DND-41 (cell line): ENCODE results near the gene TBC1D8.

ENCODE experiments used
- ATAC-seq: fragments of 200-7000 bp; cut with Tn5 transposase; 3 replicates; pipeline ENCODE4 v1.9.1; 2021; ENCODE audit warnings: low read depth; ENCODE audit not compliant: insufficient read depth
- DNase-seq: peaks from one replicate; pipeline ENCODE4 v3.0.0-alpha.2; 2020
- H2AFZ ChIP-seq: 2 replicates; pipeline ENCODE4 v1.6.0; 2012; ENCODE audit warnings: low read depth, low read length
- H3K27ac ChIP-seq: 2 replicates; pipeline ENCODE4 v1.5.1; 2012; ENCODE audit warnings: low read length, inconsistent platforms
- H3K27me3 ChIP-seq: fragments of 200-600 bp; sonication (generic); 2 replicates; pipeline ENCODE4 v1.6.0; 2012; ENCODE audit warnings: low read length, mild to moderate bottlenecking, inconsistent platforms; ENCODE audit not compliant: insufficient read depth, poor library complexity
- H3K36me3 ChIP-seq: 2 replicates; pipeline ENCODE4 v1.5.1; 2012; ENCODE audit warnings: low read length, inconsistent platforms; ENCODE audit not compliant: insufficient read depth
- H3K4me1 ChIP-seq: 2 replicates; pipeline ENCODE4 v1.5.1; 2012; ENCODE audit warnings: mild to moderate bottlenecking, low read length; ENCODE audit not compliant: insufficient read depth
- H3K4me2 ChIP-seq: 2 replicates; pipeline ENCODE4 v1.6.0; 2012; ENCODE audit warnings: mild to moderate bottlenecking, moderate library complexity, low read length, inconsistent platforms; ENCODE audit not compliant: insufficient read depth
- H3K4me3 ChIP-seq, 2 experiments: fragments of 200-600 bp in 1 of 2; shearing (Covaris generic) in 1 of 2; 2 replicates each; pipeline ENCODE4 v1.5.1; 2012 to 2016; ENCODE audit warnings: inconsistent platforms in 2 of 2, low read length in 2 of 2, mild to moderate bottlenecking in 2 of 2, low read depth in 1 of 2, moderate library complexity in 1 of 2
- H3K79me2 ChIP-seq: 2 replicates; pipeline ENCODE4 v1.6.0; 2012; ENCODE audit warnings: low read length, inconsistent platforms; ENCODE audit not compliant: insufficient read depth
- H3K9ac ChIP-seq: 2 replicates; pipeline ENCODE4 v1.6.0; 2012; ENCODE audit warnings: low read depth, mild to moderate bottlenecking, inconsistent platforms, low read length, moderate library complexity
- H3K9me3 ChIP-seq: 2 replicates; pipeline ENCODE4 v1.5.1; 2012; ENCODE audit warnings: low read length, moderate library complexity, mild to moderate bottlenecking, inconsistent platforms; ENCODE audit not compliant: insufficient read depth, severe bottlenecking
- H4K20me1 ChIP-seq: 2 replicates; pipeline ENCODE4 v1.6.0; 2012; ENCODE audit warnings: low read length; ENCODE audit not compliant: insufficient read depth
- CTCF ChIP-seq: IDR thresholded peaks from 2 replicates; pipeline ENCODE4 v1.5.1; 2012; ENCODE audit warnings: borderline replicate concordance, low read length, moderate library complexity, mild to moderate bottlenecking; ENCODE audit not compliant: poor library complexity, severe bottlenecking; ENCODE audit errors: extremely low read depth
- EZH2 ChIP-seq: IDR thresholded peaks from 3 replicates; pipeline ENCODE4 v1.6.1; 2012; ENCODE audit warnings: borderline replicate concordance, low read depth, mild to moderate bottlenecking, moderate library complexity, low read length, inconsistent platforms; ENCODE audit not compliant: severe bottlenecking

The TBC1D8 gene

GRCh38 chr2:101058386-101058785 lies 92.8 kb downstream of the TBC1D8 start:
- Histone ChIP-seq H4K20me1 (peaks cover 2% of the 10 kb centered on the region; the same call in 1 of the 2 replicates), H3K4me1 (no peaks in the 10 kb centered on the region), H2AFZ (no peak overlapping the region), H3K27me3 (no peaks in the 10 kb centered on the region), H3K27ac (no peak overlapping the region), H3K36me3 (peaks cover 11% of the 10 kb centered on the region; the same call in 1 of the 2 replicates), H3K9me3 (no peaks in the 10 kb centered on the region), H3K4me2 (no peak overlapping the region), H3K4me3 (no peak overlapping the region), H3K9ac (no peak overlapping the region), H3K79me2 (no peaks in the 10 kb centered on the region)
- ATAC-seq: no peak
- no peak for DNase-seq
- TF ChIP-seq EZH2 (no peak), CTCF (no peak)

GRCh38 chr2:101057051-101057933 lies 93.9 kb downstream of the TBC1D8 start:
- H2AFZ ChIP-seq: no peak overlapping the region
- no peak for DNase-seq
- no peaks in the 10 kb centered on the region for H3K9me3 ChIP-seq
- H3K4me1 ChIP-seq: no peaks in the 10 kb centered on the region
- no peaks in the 10 kb centered on the region for H3K79me2 ChIP-seq
- TF ChIP-seq CTCF (no peak), EZH2 (no peak)
- H3K27me3 ChIP-seq: no peaks in the 10 kb centered on the region
- H3K36me3 ChIP-seq: peaks cover 11% of the 10 kb centered on the region; the same call in 1 of the 2 replicates
- no peak overlapping the region for H3K4me3 ChIP-seq
- peaks cover 2% of the 10 kb centered on the region; the same call in 1 of the 2 replicates for H4K20me1 ChIP-seq
- no peak overlapping the region for H3K27ac ChIP-seq
- H3K9ac ChIP-seq: no peak overlapping the region
- no peak overlapping the region for H3K4me2 ChIP-seq
- ATAC-seq: no peak

GRCh38 chr2:101053117-101053516 lies 98.1 kb downstream of the TBC1D8 start:
- TF ChIP-seq EZH2 (no peak), CTCF (no peak)
- Histone ChIP-seq H3K9me3 (no peaks in the 10 kb centered on the region), H3K9ac (no peak overlapping the region), H3K36me3 (peaks cover 14% of the 10 kb centered on the region; the same call in 1 of the 2 replicates), H2AFZ (no peak overlapping the region), H3K79me2 (no peaks in the 10 kb centered on the region), H3K4me2 (no peak overlapping the region), H3K4me3 (no peak overlapping the region), H3K27ac (no peak overlapping the region), H4K20me1 (no peaks in the 10 kb centered on the region), H3K27me3 (no peaks in the 10 kb centered on the region), H3K4me1 (no peaks in the 10 kb centered on the region)
- ATAC-seq (no peak), DNase-seq (no peak)
